CD4-positive, alpha-beta T cell (primary cell): ENCODE measurements around the gene G6PC3. TPM values are rescaled to one million over a fixed set of nuclear protein-coding genes. Genes with fewer than 3 reads are reported as not detected.
"Not testable (repeated sequence)": the region's sequence is repeated elsewhere in the genome, so short reads cannot be mapped to it uniquely, and the experiment has no call there.

Source experiments
- ATAC-seq: fragments of 200-7000 bp; cut with Tn5 transposase; one replicate; pipeline ENCODE4 v1.10.0; 2022; ENCODE audit warnings: mild to moderate bottlenecking; ENCODE audit not compliant: poor library complexity
- CTCF ChIA-PET: fragments of 350-600 bp; sonication (Branson Sonifier 250); formaldehyde crosslinking; loops from one replicate; lab custom pipeline; 2021; ENCODE audit warnings: antibody characterized with exemption, inconsistent platforms; lab: Charles Lee
- POLR2A ChIA-PET: fragments of 350-600 bp; sonication (Branson Sonifier 250); formaldehyde crosslinking; loops from one replicate; lab custom pipeline; 2021; ENCODE audit warnings: antibody characterized with exemption, inconsistent platforms; lab: Charles Lee
- DNase-seq, 14 experiments: peaks; one replicate each; pipeline ENCODE4 v3.0.0-alpha.2; 2013 to 2020; ENCODE audit warnings: mixed read lengths in 2 of 14
- H3K27ac ChIP-seq, 2 donors: one replicate each; pipeline versions ENCODE4 v1.5.1 to v1.7.0; 2013; ENCODE audit warnings: low read length in 2 of 2, low read depth in 1 of 2, mild to moderate bottlenecking in 1 of 2
- H3K27me3 ChIP-seq, 2 experiments: 1 replicate in 1 of 2; 2 replicates in 1 of 2; pipeline versions ENCODE4 v1.6.1 to v1.7.0; 2013; ENCODE audit warnings: low read length in 2 of 2, control low read depth in 1 of 2, mild to moderate bottlenecking in 1 of 2, moderate library complexity in 1 of 2; ENCODE audit not compliant: insufficient read depth in 2 of 2, control insufficient read depth in 1 of 2
- H3K36me3 ChIP-seq: one replicate; pipeline ENCODE4 v1.6.1; 2013; ENCODE audit warnings: low read length, control low read depth; ENCODE audit not compliant: insufficient read depth
- H3K4me1 ChIP-seq: one replicate; pipeline ENCODE4 v1.6.1; 2013; ENCODE audit warnings: low read length, control low read depth; ENCODE audit not compliant: insufficient read depth
- H3K4me3 ChIP-seq: one replicate; pipeline ENCODE4 v1.5.1; 2013; ENCODE audit warnings: mild to moderate bottlenecking, low read length, moderate library complexity
- H3K9me3 ChIP-seq, 2 experiments: 1 replicate in 1 of 2; 2 replicates in 1 of 2; pipeline versions ENCODE4 v1.6.1 to v1.7.0; 2013; ENCODE audit warnings: low read length in 2 of 2, mild to moderate bottlenecking in 2 of 2, control low read depth in 1 of 2, moderate library complexity in 1 of 2; ENCODE audit not compliant: control insufficient read depth in 1 of 2, insufficient read depth in 1 of 2
- H3K27ac Mint-ChIP-seq: one replicate; pipeline ENCODE4 v1.8.0; 2020; ENCODE audit warnings: mixed read lengths
- H3K27me3 Mint-ChIP-seq: one replicate; pipeline ENCODE4 v1.8.0; 2021; ENCODE audit warnings: mixed read lengths
- H3K36me3 Mint-ChIP-seq: one replicate; pipeline ENCODE4 v1.8.0; 2021; ENCODE audit warnings: low read depth, mixed read lengths
- H3K4me1 Mint-ChIP-seq: one replicate; pipeline ENCODE4 v1.8.0; 2021; ENCODE audit warnings: low read depth, mixed read lengths
- H3K4me3 Mint-ChIP-seq: one replicate; pipeline ENCODE4 v1.8.0; 2020; ENCODE audit warnings: mild to moderate bottlenecking, mixed read lengths
- H3K9me3 Mint-ChIP-seq: one replicate; pipeline ENCODE4 v1.8.0; 2020; ENCODE audit warnings: mixed read lengths
- intact Hi-C, 2 experiments: fragments of 100-400 bp; cut with DNase I in 1 of 2; cut with micrococcal nuclease in 1 of 2; formaldehyde crosslinking; loops; one replicate each; pipeline versions ENCODE4 v1.15.1 to v1.9.0; 2023 to 2025; cut with DNase I, micrococcal nuclease
- polyA plus RNA-seq, 2 donors: library from polyadenylated mRNA; unstranded; fragments of 120-200 nt; gene quantifications; one replicate each; pipeline ENCODE4 v1.2.1, GENCODE V29; 2013
- total RNA-seq, 174 experiments: library from RNA in 2 of 174; stranded (reverse) in 2 of 174; gene quantifications; one replicate each; pipeline ENCODE4 v1.2.3 and lab custom pipeline; 2021 to 2026
- TF ChIP-seq, protein P1 (sequence below): fragments of 200-600 bp; IDR thresholded peaks from one replicate; pipeline ENCODE4 v1.8.0; 2022; ENCODE audit warnings: antibody characterized with exemption, mild to moderate bottlenecking

G6PC3 gene, protein sequence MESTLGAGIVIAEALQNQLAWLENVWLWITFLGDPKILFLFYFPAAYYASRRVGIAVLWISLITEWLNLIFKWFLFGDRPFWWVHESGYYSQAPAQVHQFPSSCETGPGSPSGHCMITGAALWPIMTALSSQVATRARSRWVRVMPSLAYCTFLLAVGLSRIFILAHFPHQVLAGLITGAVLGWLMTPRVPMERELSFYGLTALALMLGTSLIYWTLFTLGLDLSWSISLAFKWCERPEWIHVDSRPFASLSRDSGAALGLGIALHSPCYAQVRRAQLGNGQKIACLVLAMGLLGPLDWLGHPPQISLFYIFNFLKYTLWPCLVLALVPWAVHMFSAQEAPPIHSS
- total RNA-seq = 1 to 10 TPM; 5.6 to 5.8 TPM
- polyA plus RNA-seq (2013, experiment 1 of 2) = 17.1 TPM
- 15.9 TPM for polyA plus RNA-seq (2013, experiment 2 of 2)
- total RNA-seq (lab: John Stamatoyannopoulos, UW) = 2.1 to 22.3 (median 10.3) reads per million in 172 experiments

DNA sequence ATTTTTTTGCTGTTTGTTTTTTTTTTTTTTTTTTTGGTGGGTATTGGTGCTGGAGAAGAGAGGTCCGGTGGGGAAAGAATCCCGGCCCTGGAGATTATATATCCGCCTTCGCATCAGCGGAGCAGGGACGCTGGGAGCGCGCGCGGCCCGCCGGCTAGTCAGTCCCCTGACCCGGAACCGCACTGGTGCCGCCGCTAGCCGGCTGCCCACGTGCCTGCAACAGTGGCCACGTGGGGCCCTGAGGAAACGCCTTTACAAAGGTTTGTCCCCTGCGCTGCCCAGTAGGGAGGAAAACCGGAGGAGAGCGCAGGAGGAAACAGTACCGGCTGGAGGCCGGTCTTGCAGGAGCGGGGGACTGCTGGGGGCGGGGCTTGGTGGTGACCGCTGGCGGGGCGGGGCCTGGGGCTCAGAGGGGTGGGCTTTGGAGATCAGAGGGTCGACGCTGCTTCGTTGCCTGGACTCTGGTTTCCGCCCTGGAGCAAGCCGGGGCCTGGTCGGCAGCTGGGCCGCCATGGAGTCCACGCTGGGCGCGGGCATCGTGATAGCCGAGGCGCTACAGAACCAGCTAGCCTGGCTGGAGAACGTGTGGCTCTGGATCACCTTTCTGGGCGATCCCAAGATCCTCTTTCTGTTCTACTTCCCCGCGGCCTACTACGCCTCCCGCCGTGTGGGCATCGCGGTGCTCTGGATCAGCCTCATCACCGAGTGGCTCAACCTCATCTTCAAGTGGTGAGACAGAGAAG, at the start of gene G6PC3:
Gene G6PC3 (plus strand): TSS at position 281 of the 743 bp plus-strand sequence. CDS start 231 bp downstream, at position 512.
- intact Hi-C loops = no loop called here
- peak within 1 kb of the TSS; percentile 95 for H3K4me3 Mint-ChIP-seq
- TF ChIP-seq, protein P1, sequence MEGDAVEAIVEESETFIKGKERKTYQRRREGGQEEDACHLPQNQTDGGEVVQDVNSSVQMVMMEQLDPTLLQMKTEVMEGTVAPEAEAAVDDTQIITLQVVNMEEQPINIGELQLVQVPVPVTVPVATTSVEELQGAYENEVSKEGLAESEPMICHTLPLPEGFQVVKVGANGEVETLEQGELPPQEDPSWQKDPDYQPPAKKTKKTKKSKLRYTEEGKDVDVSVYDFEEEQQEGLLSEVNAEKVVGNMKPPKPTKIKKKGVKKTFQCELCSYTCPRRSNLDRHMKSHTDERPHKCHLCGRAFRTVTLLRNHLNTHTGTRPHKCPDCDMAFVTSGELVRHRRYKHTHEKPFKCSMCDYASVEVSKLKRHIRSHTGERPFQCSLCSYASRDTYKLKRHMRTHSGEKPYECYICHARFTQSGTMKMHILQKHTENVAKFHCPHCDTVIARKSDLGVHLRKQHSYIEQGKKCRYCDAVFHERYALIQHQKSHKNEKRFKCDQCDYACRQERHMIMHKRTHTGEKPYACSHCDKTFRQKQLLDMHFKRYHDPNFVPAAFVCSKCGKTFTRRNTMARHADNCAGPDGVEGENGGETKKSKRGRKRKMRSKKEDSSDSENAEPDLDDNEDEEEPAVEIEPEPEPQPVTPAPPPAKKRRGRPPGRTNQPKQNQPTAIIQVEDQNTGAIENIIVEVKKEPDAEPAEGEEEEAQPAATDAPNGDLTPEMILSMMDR = no peak
- Histone ChIP-seq H3K27me3 (no peaks in the 10 kb centered on the region), H3K9me3 (no peaks in the 10 kb centered on the region), H3K27ac (peak within 1 kb of the TSS; percentile 61 to 71), H3K36me3 (peaks cover 6% of the 10 kb centered on the region), H3K4me3 (peak within 1 kb of the TSS; percentile 77), H3K4me1 (peaks cover 37% of the 10 kb centered on the region)
- peak; percentile 32 for ATAC-seq
- H3K27ac Mint-ChIP-seq = peak within 1 kb of the TSS; percentile 91
- no peaks in the 10 kb centered on the region for H3K27me3 Mint-ChIP-seq
- peak; percentile 34 to 88 (median 60) for DNase-seq
- H3K9me3 Mint-ChIP-seq = no peaks in the 10 kb centered on the region
- H3K4me1 Mint-ChIP-seq = peaks cover 49% of the 10 kb centered on the region
- ChIA-PET CTCF (interaction anchor here (1.2 kb wide), 1 partner anchor 275 kb away, joined by 3 read pairs; no protein-coding TSS in a partner anchor), POLR2A (no interaction called here)
- peaks cover 16% of the 10 kb centered on the region for H3K36me3 Mint-ChIP-seq

DNA sequence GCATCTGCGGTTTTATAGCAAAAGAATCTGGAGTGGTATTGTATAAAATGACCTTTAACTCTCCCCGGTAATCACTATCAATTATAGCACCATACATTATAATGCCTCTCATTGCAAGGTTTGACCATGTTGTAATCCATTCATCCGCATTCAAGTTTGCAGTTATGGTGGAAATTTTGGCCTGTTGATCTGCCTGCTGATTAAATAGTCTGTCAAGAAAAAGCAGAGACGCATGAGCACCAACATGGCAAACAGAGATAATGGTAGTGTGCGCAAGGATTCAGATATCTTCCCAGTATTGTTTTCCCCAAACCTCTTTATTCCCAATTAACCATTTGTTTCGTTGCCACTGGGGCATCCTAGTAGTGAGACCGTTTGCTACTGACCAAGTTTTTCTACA, 49.3 kb upstream of the G6PC3 start:
- H3K27me3 Mint-ChIP-seq, intact Hi-C loops, H3K27ac ChIP-seq, H3K36me3 Mint-ChIP-seq, H3K9me3 Mint-ChIP-seq, H3K36me3 ChIP-seq, DNase-seq, H3K4me3 Mint-ChIP-seq, H3K27me3 ChIP-seq, POLR2A ChIA-PET, H3K9me3 ChIP-seq, H3K4me1 ChIP-seq, H3K4me1 Mint-ChIP-seq, ATAC-seq, H3K4me3 ChIP-seq, H3K27ac Mint-ChIP-seq: not testable (repeated sequence)
- CTCF ChIA-PET = interaction anchor here (0.6 kb wide), 1 partner anchor 1025 kb away, joined by 3 read pairs; no protein-coding TSS in a partner anchor

DNA sequence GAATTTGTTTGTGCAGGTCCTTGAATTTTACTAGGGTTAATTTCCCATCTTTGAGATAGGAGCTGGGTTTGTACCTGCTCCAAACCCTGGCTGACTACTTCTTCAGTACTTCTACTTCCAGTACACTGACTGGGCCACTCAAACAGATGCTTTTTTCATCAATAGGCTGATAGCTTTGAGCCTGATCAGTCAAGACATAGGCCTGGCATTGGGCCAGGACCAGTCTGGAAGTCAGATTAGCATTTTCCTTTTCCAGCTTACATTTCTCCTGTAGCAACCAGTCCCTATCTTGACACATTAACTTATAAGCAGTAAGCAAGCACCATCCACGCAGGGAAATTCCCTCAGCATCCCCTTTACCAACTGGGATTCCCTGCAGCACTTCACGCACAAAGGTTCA, 48.3 kb upstream of the G6PC3 start:
- Mint-ChIP-seq H3K4me3 (no peak overlapping the region), H3K9me3 (no peaks in the 10 kb centered on the region), H3K27me3 (no peaks in the 10 kb centered on the region), H3K27ac (no peak overlapping the region), H3K4me1 (no peaks in the 10 kb centered on the region), H3K36me3 (no peaks in the 10 kb centered on the region)
- POLR2A ChIA-PET = interaction anchor here (0.6 kb wide), 1 partner anchor 528 kb away, joined by 3 read pairs; no protein-coding TSS in a partner anchor
- Histone ChIP-seq H3K9me3 (no peaks in the 10 kb centered on the region), H3K4me1 (no peaks in the 10 kb centered on the region), H3K4me3 (no peak overlapping the region), H3K27ac (no peak overlapping the region), H3K36me3 (no peaks in the 10 kb centered on the region), H3K27me3 (no peaks in the 10 kb centered on the region)
- DNase-seq = no peak
- CTCF ChIA-PET = interaction anchor here (1.3 kb wide), 1 partner anchor 15 kb away, joined by 3 read pairs; no protein-coding TSS in a partner anchor
- no peak for ATAC-seq
- TF ChIP-seq, protein P1 = no peak
- intact Hi-C loops = no loop called here
